HG02870 (cell line): ENCODE measurements around the gene FHDC1.
"Not testable (repeated sequence)": the region's sequence is repeated elsewhere in the genome, so short reads cannot be mapped to it uniquely, and the experiment has no call there.

Experiments used
- ATAC-seq: cut with Tn5 transposase; IDR thresholded peaks from one replicate; pipeline ENCODE4 v1.9.1; 2021; ENCODE audit warnings: mild to moderate bottlenecking, moderate library complexity; ENCODE audit not compliant: unreplicated experiment

FHDC1 gene, protein sequence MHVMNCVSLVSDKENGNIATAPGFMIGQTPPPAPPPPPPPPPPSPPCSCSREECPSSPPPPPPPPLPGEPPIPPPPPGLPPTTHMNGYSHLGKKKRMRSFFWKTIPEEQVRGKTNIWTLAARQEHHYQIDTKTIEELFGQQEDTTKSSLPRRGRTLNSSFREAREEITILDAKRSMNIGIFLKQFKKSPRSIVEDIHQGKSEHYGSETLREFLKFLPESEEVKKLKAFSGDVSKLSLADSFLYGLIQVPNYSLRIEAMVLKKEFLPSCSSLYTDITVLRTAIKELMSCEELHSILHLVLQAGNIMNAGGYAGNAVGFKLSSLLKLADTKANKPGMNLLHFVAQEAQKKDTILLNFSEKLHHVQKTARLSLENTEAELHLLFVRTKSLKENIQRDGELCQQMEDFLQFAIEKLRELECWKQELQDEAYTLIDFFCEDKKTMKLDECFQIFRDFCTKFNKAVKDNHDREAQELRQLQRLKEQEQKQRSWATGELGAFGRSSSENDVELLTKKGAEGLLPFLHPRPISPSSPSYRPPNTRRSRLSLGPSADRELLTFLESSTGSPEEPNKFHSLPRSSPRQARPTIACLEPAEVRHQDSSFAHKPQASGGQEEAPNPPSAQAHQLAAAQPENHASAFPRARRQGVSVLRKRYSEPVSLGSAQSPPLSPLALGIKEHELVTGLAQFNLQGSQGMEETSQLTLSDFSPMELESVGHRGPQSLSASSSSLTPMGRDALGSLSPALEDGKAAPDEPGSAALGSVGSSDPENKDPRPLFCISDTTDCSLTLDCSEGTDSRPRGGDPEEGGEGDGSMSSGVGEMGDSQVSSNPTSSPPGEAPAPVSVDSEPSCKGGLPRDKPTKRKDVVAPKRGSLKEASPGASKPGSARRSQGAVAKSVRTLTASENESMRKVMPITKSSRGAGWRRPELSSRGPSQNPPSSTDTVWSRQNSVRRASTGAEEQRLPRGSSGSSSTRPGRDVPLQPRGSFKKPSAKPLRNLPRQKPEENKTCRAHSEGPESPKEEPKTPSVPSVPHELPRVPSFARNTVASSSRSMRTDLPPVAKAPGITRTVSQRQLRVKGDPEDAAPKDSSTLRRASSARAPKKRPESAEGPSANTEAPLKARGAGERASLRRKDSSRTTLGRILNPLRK

DNA sequence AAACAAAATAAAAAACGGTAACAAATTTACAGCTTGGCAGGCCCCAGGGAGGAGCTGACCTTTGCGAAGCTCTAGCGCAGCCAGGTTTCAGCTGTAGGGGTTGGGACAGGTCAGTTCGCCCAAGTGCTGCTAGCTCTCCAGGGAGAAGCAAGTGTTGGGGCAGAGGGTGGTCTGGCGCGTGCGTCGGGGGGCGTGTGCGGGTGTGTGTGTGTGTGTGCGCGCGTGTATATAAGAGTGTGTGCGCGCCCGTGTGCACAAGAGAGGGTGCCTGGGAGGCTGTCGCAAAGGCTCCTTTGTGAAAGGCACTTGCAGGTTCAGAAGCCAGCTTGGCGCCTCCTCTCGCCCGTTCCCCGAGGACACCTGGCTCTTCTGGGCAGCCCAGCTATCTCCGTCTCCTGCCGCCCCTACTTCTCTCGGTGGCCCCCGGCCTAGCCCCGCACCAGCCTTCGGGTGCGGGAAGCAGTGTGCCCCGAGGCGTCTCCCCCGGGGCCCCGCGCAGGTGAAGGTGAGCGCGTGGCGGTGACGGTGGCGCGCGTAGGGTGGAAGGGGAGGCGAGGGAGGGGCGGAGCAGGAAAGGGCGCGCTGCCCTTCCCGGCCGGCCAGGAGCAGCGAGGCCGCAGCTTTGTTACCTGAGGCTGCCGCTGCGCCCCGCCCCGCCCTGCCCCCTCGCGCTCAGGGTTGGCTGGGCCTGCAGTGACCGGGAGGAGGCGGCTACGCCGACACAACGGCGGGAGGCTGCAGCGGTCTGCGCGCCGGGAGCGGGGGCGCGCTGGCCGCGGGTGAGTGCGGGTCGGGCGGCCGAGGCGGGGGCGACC lies at the start of gene FHDC1:
Gene FHDC1 (plus strand): TSS at position 693 of the 815 bp plus-strand sequence. CDS start 6,735 bp downstream, outside the sequence.
- ATAC-seq, result no peak

DNA sequence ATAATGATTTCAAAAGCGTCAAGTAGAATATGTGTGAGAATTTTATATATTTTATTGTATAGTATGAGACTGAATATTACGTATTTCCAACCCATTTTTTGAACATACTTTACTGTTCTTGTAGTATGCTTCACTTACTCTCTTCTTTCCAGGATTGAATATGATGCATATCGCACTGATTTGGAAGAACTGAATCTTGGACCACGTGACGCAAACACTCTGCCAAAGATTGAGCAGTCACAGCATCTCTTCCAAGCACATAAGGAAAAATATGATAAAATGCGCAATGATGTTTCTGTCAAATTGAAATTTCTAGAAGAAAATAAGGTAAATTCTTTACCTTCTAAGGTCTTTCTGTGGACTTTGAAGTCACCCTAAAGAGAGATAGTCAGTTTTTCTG lies 48.1 kb upstream of the FHDC1 start:
- no peak for ATAC-seq

DNA sequence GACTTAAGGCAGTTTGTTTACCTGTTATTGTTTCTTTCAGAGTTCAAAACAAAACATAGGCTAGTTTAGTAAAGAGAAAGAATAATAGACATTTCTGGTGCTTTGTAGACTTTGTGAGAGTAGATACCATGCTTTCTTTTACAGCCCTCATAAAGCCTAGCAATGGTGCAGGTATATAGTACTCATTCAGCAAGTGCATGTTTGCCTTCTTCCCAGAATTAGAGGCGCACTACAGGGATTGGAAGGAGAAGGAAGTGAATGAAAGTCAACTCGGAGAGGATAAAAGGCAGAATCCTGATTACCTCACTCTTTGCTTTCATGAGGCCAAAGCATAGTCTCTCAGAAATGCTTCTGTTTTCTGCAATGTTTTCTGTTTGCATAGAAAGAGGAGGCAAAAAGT lies 43.1 kb upstream of the FHDC1 start:
- ATAC-seq, result no peak

DNA sequence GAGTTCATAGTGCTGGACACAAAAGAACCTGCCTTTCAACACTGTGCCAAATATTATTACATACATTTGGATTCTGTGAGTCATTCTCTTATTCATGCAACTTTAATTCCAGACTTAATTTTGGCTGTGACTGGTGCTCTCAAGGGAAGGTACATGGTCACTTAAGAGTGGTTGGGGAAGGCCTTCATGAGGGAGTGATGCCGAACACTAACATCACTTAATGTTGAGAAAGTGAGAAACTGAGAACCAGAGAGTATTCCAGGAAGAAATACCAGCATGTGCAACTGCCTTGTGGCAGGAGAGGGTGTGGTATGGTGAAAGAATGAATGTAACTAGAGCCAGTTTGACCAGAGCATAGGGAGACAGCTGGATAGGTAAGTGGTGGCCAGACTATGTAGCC lies 41.5 kb upstream of the FHDC1 start:
- no peak for ATAC-seq

DNA sequence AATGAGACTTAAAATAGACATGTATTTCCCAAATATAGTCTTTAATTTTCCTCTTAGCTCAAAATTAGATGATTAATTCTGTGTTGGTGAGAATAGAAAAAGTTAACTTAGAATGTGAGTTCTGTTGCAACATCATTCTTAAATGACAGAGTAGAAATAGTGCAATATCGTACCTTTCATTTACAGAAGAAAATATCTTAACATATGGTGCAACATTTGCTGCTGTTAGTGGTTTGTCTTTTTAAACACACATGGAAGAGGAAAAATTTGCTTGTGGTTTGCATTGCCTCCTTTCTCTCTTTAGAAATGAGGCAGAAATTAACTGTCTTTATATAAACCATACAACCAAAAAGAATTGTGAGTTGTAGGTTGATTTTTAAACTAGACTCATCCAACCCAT lies 39.3 kb upstream of the FHDC1 start:
- no peak for ATAC-seq

DNA sequence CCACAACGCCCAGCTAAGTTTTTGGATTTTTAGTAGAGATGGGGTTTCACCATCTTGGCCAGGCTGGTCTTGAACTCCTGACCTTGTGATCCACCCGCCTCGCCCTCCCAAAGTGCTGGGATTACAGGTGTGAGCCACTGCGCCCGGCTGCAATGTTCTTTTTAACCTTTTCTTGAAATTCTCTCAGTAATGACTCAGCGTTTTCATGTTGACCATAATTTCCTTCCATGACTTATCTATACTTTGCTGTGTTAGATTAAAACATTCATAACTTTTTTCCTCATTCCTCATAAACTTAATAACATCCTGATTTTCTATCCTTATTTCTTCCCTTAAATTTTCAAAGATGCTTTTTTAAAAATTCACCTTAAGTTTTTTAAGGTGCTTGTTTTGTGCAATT lies 38.0 kb upstream of the FHDC1 start:
- not testable (repeated sequence) for ATAC-seq

DNA sequence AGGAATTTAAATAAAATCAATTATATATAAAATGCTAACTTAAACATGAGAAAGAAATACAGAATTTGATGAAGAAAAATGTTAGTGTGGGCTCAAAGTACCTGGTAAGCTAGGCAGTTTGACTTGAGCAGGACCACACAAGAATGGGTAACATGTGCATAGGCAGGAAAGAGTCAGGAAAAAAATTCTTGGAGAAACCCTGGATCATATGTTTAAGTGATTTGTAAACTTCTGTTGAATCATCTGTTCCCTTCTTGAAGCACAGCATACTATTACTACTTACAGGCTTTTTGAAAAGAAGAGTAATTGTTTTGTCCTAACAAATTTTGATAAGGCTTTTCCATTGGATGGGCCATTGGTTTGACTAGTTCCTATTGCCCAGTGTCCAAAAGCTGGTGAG lies 37.5 kb upstream of the FHDC1 start:
- no peak for ATAC-seq

DNA sequence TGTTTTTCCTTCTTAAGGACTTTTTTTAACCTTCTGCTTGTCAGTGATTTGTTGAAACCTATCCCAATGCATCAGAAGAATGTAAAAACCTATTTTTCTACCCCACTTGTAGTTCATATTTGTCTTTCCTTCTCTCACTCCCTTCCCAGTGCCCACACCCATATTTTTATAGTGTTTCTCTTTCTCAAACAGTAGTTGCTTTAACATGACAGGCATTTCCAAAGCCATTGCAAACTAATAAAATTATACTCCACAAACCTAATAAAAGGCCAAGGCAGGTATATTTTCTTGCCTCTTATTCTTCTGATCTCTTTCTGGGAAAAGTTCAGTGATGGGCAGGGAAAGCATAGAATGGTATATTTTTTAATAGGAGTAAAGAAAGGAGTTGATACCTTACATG lies 35.7 kb upstream of the FHDC1 start:
- ATAC-seq, result no peak

DNA sequence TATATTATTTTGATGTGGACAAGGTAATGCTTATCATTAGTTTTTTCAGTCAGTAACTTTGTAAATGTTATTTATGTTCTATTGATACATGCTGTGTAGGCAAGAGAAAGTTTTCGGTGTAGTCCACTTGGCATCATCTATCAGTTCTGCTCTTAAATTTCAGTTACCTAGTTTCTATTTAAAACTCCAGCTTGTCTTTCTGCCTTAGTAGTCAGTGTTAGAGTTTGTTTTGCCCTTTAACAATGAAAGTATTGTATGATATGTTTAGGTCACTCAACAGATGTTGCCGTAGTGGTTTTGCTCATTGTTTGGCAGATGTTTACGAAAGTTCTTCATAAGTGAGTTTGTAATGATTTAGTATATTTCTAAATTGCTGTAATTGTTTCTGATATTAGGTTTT lies 34.9 kb upstream of the FHDC1 start:
- no peak for ATAC-seq

DNA sequence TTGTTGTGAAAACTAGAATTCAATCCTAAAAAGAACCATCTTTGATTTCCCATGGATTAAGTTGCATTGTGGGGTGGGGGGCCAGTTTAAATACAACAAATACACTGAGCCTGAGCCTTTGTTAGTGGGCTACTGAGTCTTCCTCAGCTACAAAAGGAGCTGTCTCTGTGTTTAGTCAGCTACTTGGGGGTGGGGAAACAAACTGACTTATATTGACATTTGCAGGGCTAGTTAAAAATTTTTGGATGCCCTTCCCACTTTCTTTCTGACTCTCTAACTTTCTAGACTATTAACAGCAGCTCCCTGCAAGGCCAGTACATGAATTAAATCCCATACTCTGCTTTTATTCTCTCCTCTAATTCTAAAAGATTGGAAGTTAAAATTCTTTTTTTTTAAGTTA lies 32.5 kb upstream of the FHDC1 start:
- no peak for ATAC-seq

DNA sequence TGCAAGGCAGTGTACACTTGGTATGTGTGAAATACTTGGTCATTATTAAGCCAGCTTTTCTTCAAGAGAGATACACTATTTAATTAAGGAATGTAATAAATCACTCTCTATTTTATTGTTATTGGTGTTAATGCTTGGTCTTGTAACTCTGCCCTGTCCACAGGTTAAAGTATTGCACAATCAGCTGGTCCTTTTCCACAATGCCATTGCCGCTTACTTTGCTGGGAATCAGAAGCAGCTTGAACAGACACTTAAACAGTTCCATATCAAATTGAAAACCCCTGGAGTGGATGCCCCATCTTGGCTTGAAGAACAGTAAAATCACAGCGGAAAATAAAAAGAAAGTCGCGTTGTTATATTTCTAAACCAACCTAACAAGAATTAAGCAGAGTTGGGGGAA lies 26.2 kb upstream of the FHDC1 start:
- no peak for ATAC-seq

DNA sequence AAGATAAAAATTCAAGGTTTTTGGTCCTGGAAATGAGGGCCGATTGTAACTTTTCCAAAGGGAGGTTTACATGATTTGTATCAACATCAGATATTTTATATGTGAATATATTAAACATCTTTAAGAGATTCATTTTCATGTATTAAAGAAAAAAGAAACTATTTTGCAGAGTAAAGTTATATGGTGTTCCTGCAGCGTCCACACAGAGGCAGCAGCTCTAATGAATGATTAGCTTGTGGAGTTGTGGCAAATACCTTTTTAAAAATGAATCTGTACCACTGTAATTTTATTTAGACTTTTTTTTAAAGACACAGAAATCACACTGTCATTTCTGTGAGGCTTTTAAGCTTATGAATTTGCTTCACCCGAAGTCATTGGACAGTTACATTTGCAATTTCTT lies 25.6 kb upstream of the FHDC1 start:
- ATAC-seq, result no peak

DNA sequence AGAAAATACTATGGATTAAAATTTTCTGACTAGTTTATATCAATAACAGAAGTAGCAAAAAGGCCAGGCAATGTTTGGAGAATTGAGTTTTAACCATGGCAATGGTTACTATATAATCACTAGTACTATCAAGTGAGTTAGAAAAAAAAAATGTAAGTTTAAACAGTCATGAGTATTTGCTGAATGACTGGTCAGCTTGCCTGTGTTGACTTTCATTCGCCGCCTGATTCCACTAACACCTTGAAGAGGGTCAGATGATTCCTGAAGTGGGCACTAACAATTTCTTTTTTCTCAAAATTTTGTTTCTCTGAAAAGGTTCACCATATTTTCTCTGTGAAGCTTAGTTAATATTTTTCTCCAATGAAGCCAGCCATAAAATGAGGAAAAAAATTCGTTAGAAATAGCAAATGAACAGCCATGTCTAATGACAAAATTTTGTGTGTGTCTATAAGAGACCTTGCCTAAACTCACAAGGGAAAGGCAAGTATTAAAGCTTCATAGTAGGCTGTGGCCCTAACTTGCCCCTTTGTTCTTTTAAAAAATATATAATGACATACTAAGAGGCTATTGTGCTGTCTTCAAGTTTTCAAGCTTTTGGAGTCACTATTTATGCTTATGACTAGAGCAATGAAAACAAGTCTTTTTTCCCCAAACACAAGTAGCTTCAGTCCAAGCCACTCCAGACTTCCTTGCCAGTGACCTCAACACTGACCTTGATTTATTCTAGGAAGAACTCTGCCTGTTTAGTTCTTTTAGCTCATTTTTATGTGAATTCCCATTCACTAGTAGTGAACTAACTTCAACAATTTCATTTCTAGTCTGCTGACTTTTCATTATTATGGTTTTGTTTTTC lies 18.4 kb upstream of the FHDC1 start:
- ATAC-seq, result no peak

DNA sequence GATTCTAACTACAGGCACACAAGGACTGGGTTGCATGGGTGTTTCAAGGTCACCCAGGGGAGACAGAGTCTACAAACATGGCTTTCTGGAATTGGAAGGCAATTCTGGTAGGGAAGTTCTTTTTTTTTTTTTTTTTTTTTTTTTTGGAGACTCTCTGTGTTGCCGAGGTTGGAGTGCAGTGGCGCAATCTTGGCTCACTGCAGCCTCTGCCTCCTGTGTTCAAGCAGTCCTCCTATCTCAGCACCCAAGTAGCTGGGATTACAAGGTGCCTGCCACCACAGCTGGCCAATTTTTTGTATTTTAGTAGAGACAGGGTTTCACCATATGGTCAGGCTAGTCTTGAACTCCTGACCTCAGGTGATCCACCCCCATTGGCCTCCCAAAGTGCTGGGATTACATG lies 16.3 kb upstream of the FHDC1 start:
- no peak for ATAC-seq

DNA sequence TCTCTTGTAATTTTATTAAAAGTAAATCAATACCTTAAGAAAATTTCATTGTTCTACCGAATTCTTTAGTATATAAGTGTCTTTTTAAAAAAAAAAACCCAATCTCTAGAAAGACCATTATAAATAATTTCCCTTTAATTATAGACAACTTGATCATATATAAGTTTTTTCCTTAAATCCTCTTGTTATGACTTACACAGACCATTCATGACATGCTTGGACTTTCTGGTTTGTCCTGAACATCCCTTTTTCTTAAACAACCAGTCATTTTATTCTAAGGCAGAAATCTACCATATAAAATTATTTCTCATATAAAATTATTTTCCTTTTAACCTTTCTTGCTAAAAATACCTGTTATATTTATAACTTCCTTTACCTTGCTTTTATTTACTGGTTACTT lies 15.4 kb upstream of the FHDC1 start:
- ATAC-seq, result no peak

DNA sequence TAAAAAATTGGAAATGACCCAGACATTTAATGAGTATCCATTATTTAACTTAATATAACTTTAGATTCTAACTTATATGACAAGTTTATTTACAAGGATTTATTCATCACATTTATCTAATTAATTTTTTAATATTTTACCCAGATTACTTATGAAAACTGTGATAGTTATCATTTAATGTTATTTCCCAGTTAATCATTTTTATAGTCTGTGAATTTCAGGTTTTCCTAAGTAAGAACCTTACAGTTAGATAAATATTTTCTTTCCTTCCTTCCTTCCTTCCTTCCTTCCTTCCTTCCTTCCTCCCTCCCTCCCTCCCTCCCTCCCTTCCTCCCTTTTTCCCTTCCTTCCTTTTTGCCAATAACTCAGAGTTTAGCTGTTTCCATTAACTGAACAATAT lies 14.8 kb upstream of the FHDC1 start:
- ATAC-seq, result no peak

DNA sequence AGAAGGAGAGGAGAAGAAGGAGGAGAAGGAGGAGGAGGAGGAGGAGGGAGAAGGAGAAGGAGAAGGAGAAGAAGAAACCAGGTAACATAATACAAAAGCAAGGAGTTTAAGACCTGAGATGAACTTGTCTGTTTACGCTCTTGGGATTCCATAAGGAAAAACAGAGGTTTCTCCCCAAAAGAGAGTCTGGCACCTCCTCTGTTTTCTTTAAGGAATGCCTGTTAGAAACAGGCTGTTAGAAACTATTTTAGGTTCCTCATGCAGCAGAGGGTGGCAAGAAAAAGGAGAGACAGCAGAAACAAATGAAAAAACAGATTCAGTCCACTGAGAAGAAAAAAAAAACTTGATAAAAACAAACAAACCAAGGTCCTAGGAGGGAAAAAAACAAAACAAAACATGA lies 10.3 kb upstream of the FHDC1 start:
- no peak for ATAC-seq

DNA sequence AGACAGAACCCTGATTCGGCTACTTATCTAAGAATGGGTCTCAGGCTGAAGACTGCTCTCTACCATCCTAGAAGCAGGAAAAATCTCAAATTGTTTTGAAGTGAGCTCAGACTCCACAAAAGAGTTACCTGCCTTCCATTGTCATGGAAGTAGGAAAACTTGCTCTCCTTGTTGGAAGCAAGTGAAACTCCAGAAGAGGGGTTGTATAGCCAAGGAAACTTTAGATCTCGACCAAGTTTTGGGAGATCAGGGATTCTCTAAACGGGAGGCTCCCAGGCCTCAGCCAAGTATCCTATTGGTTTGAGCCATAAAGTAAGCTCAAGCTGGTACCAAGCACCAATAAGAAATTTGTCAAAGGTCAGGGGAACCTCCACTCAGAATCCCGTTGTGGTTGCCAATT lies 9.2 kb upstream of the FHDC1 start:
- no peak for ATAC-seq

DNA sequence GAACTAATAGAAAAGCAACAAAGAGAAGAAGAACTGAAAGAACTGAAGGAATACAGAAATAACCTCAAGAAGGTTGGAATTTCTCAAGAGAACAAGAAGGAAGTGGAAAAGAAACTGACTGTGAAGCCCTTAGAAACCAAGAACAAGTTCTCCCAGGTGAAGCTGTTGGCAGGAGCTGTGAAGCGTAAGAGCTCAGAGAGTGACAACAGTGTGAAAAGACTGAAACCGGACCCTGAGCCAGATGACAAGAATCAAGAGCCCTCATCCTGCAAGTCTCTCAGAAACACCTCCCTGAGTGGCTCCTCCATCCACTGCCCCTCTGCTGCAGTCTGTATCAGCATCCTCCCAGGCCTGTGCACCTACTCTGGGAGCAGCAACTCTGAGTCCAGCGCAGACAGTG lies 8.4 kb upstream of the FHDC1 start:
- ATAC-seq, result peak; percentile 58

DNA sequence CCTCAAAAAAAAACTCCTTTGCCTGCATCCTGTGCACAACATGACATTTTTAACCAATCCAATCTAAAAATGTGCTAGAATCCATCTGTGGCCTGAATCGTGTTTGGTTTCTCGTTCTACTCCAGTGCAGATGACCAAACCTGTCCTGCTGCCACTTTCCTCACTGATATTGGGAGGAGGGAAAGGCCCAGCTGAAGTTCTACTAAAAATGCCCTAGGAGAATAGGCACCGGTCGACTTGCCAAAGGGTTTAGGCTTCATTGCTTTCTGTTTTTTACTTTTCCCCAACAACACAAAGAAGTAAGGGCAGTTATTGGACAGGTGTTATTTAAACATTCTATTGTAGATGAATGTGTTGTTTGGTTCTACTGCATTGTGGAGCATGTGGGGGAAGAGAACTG lies 7.8 kb upstream of the FHDC1 start:
- no peak for ATAC-seq
